Esophagus squamous epithelium (tissue), 4 donors: ENCODE measurements around the gene SIX2.

ENCODE experiments used
- CTCF ChIP-seq, 6 experiments: fragments of 450-650 bp in 4 of 6; fragments of 200-600 bp in 2 of 6; sonication (generic) in 2 of 6; IDR thresholded peaks; one replicate each; pipeline ENCODE4 v1.5.1; 2016 to 2019; ENCODE audit warnings: antibody characterized with exemption in 6 of 6, mild to moderate bottlenecking in 4 of 6, moderate library complexity in 4 of 6
- POLR2A ChIP-seq, 4 donors: fragments of 450-650 bp; IDR thresholded peaks; one replicate each; pipeline ENCODE4 v1.6.1; 2017; ENCODE audit warnings: antibody characterized with exemption in 4 of 4, mild to moderate bottlenecking in 4 of 4, moderate library complexity in 3 of 4

GRCh38 chr2:45010702-45011012 lies 1.4 kb upstream of the SIX2 start:
- TF ChIP-seq POLR2A (IDR thresholded peaks at IDR 0.05) (no peak), CTCF (IDR thresholded peaks at IDR 0.05) (no peak)
